SIG-M5 treated with dmso at 0.1 percent for 504 hours (cell line): ENCODE results near the gene GPR157.
A peak's percentile ranks its signal among the peaks of the same experiment; 100 is the strongest.
"Not testable (repeated sequence)": the region's sequence is repeated elsewhere in the genome, so short reads cannot be mapped to it uniquely, and the experiment has no call there.

Source experiments
- DNase-seq: peaks from one replicate; lab custom pipeline; 2025; ENCODE audit not compliant: unreplicated experiment; lab: John Stamatoyannopoulos, UW

GPR157 gene

GRCh38 chr1:9149151-9149550, 20.2 kb upstream of the GPR157 start:
- no peak for DNase-seq

GRCh38 chr1:9146156-9146555, 17.3 kb upstream of the GPR157 start:
- DNase-seq: no peak

GRCh38 chr1:9145714-9146113, 16.8 kb upstream of the GPR157 start:
- no peak for DNase-seq

- no peak for DNase-seq
Measured at GRCh38 chr1:9145021-9145668, 16.2 kb upstream of the GPR157 start.

GRCh38 chr1:9144494-9144893, 15.6 kb upstream of the GPR157 start:
- not testable (repeated sequence) for DNase-seq

- peak; percentile 46 for DNase-seq
Measured at GRCh38 chr1:9143250-9143649, 14.3 kb upstream of the GPR157 start.

GRCh38 chr1:9139930-9140329, 11.0 kb upstream of the GPR157 start:
- DNase-seq: no peak

GRCh38 chr1:9136932-9137331, 8.0 kb upstream of the GPR157 start:
- no peak for DNase-seq

GRCh38 chr1:9135073-9135836, 6.4 kb upstream of the GPR157 start:
- no peak for DNase-seq

- no peak for DNase-seq
Measured at GRCh38 chr1:9133870-9134585, 5.1 kb upstream of the GPR157 start.

GRCh38 chr1:9129266-9130041, 552 bp upstream of the GPR157 start:
- peak; percentile 61 for DNase-seq

GRCh38 chr1:9128166-9128519, 759 bp downstream of the GPR157 start:
- DNase-seq: no peak

- no peak for DNase-seq
Measured at GRCh38 chr1:9127395-9128165, 1.3 kb downstream of the GPR157 start.

- DNase-seq: no peak
Measured at GRCh38 chr1:9126511-9126910, 2.4 kb downstream of the GPR157 start.

- not testable (repeated sequence) for DNase-seq
Measured at GRCh38 chr1:9125847-9126246, 3.1 kb downstream of the GPR157 start.

- DNase-seq: no peak
Measured at GRCh38 chr1:9125325-9125724, 3.6 kb downstream of the GPR157 start.

GRCh38 chr1:9124389-9124788, 4.5 kb downstream of the GPR157 start:
- not testable (repeated sequence) for DNase-seq

GRCh38 chr1:9123665-9124064, 5.2 kb downstream of the GPR157 start:
- DNase-seq: not testable (repeated sequence)

GRCh38 chr1:9121496-9122409, 7.1 kb downstream of the GPR157 start:
- DNase-seq: no peak
